ENCODE results near the gene PROB1. TPM values are rescaled to one million over a fixed set of nuclear protein-coding genes. Genes with fewer than 3 reads are reported as not detected.
A peak's percentile ranks its signal among the peaks of the same experiment; 100 is the strongest.

PROB1 gene
- total RNA-seq, 1 donor from 2014 or later = 0.53 TPM

GRCh38 chr5:139393497-139394122 is 1.3 kb downstream of the PROB1 start:
- H3K36me3 ChIP-seq (ENCODE audit: control insufficient read depth, insufficient read depth, low read length) = no peaks in the 10 kb centered on the region

GRCh38 chr5:139392678-139393496 is 2.0 kb downstream of the PROB1 start:
- peak; percentile 80 for TF ChIP-seq CTCF (IDR thresholded peaks at IDR 0.05; ENCODE audit: insufficient read depth, low read length, severe bottlenecking)
- no peaks in the 10 kb centered on the region for H3K36me3 ChIP-seq (ENCODE audit: control insufficient read depth, insufficient read depth, low read length)
- no peaks in the 10 kb centered on the region for H3K27me3 ChIP-seq (ENCODE audit: control insufficient read depth, insufficient read depth, low read length)
- H3K4me3 ChIP-seq (ENCODE audit: low read depth, low read length) = peak overlapping the region; percentile 43
- FAIRE-seq = no peak
- peak; percentile 54 for DNase-seq (ENCODE audit: low read depth)

More at GRCh38 chr5:139393497-139394122, 1.3 kb downstream of the PROB1 start:
- no peak for TF ChIP-seq CTCF (IDR thresholded peaks at IDR 0.05; ENCODE audit: insufficient read depth, low read length, severe bottlenecking)
- FAIRE-seq = no peak
- DNase-seq (ENCODE audit: low read depth) = no peak
- Histone ChIP-seq H3K27me3 (ENCODE audit: control insufficient read depth, insufficient read depth, low read length) (no peaks in the 10 kb centered on the region), H3K4me3 (ENCODE audit: low read depth, low read length) (peak overlapping the region; percentile 43)

GRCh38 chr5:139392324-139392677 is 2.6 kb downstream of the PROB1 start:
- FAIRE-seq = no peak
- Histone ChIP-seq H3K27me3 (ENCODE audit: control insufficient read depth, insufficient read depth, low read length) (no peaks in the 10 kb centered on the region), H3K36me3 (ENCODE audit: control insufficient read depth, insufficient read depth, low read length) (no peaks in the 10 kb centered on the region), H3K4me3 (ENCODE audit: low read depth, low read length) (peak overlapping the region; percentile 43)
- no peak for TF ChIP-seq CTCF (IDR thresholded peaks at IDR 0.05; ENCODE audit: insufficient read depth, low read length, severe bottlenecking)
- no peak for DNase-seq (ENCODE audit: low read depth)

- no peaks in the 10 kb centered on the region for H3K27me3 ChIP-seq (ENCODE audit: control insufficient read depth, insufficient read depth, low read length)
- peak; percentile 55 for FAIRE-seq
- H3K4me3 ChIP-seq (ENCODE audit: low read depth, low read length) = peak overlapping the region; percentile 43
- H3K36me3 ChIP-seq (ENCODE audit: control insufficient read depth, insufficient read depth, low read length) = no peaks in the 10 kb centered on the region
- TF ChIP-seq CTCF (IDR thresholded peaks at IDR 0.05; ENCODE audit: insufficient read depth, low read length, severe bottlenecking) = no peak
- DNase-seq (ENCODE audit: low read depth) = peak; percentile 94
These were observed 3.2 kb downstream of the PROB1 start for GRCh38 chr5:139391570-139392323.

GRCh38 chr5:139390639-139391569 is 4.0 kb downstream of the PROB1 start:
- Histone ChIP-seq H3K4me3 (ENCODE audit: low read depth, low read length) (no peak overlapping the region), H3K36me3 (ENCODE audit: control insufficient read depth, insufficient read depth, low read length) (no peaks in the 10 kb centered on the region), H3K27me3 (ENCODE audit: control insufficient read depth, insufficient read depth, low read length) (no peaks in the 10 kb centered on the region)
- TF ChIP-seq CTCF (IDR thresholded peaks at IDR 0.05; ENCODE audit: insufficient read depth, low read length, severe bottlenecking) = no peak
- no peak for FAIRE-seq
- peak; percentile 41 for DNase-seq (ENCODE audit: low read depth)

Measured in bronchial epithelial cell (primary cell).